Measurements from ENCODE around the gene PHLDB2.

- TF ChIP-seq POLR2A (IDR thresholded peaks at IDR 0.05; ENCODE audit: low read length), result no peak
- no peak for TF ChIP-seq GATA1 (IDR thresholded peaks at IDR 0.05; ENCODE audit: low read depth, low read length)
These were observed 64.2 kb downstream of the PHLDB2 start for GRCh38 chr3:111923095-111923771.
